ENCODE measurements around the gene CHML.

The CHML gene

GRCh38 chr1:241617426-241617825 is 22.7 kb downstream of the CHML start:
- TF ChIP-seq CTCF (IDR thresholded peaks at IDR 0.05; ENCODE audit: low read depth, low read length): no peak
- no peak for DNase-seq (ENCODE audit: extremely low read depth, low read depth)

GRCh38 chr1:241615043-241615974 is 24.9 kb downstream of the CHML start:
- no peak for TF ChIP-seq CTCF (IDR thresholded peaks at IDR 0.05; ENCODE audit: low read depth, low read length)
- DNase-seq (ENCODE audit: extremely low read depth, low read depth): no peak

- TF ChIP-seq CTCF (IDR thresholded peaks at IDR 0.05; ENCODE audit: low read depth, low read length): no peak
- no peak for DNase-seq (ENCODE audit: extremely low read depth, low read depth)
These were observed 25.6 kb downstream of the CHML start for GRCh38 chr1:241614572-241614971.

GRCh38 chr1:241614144-241614543 is 26.0 kb downstream of the CHML start:
- no peak for DNase-seq (ENCODE audit: extremely low read depth, low read depth)
- no peak for TF ChIP-seq CTCF (IDR thresholded peaks at IDR 0.05; ENCODE audit: low read depth, low read length)

- no peak for TF ChIP-seq CTCF (IDR thresholded peaks at IDR 0.05; ENCODE audit: low read depth, low read length)
- peak; percentile 61 for DNase-seq (ENCODE audit: extremely low read depth, low read depth)
These were observed 27.4 kb downstream of the CHML start for GRCh38 chr1:241612533-241613477.

- DNase-seq (ENCODE audit: extremely low read depth, low read depth): no peak
- TF ChIP-seq CTCF (IDR thresholded peaks at IDR 0.05; ENCODE audit: low read depth, low read length): no peak
These were observed 28.4 kb downstream of the CHML start for GRCh38 chr1:241611736-241612135.

Measured in AG09319 (cell line).